Prostate gland (tissue), 2 donors: ENCODE data around the gene PIGK.

Experiments
- POLR2A ChIP-seq: fragments of 450-650 bp; IDR thresholded peaks from one replicate; pipeline ENCODE4 v1.6.1; 2016; ENCODE audit warnings: antibody characterized with exemption, mild to moderate bottlenecking
- TF ChIP-seq, protein P1 (sequence below), 4 experiments: fragments of 200-600 bp in 2 of 4; fragments of 450-650 bp in 2 of 4; sonication (generic) in 2 of 4; IDR thresholded peaks; 1 replicate in 3 of 4; 2 replicates in 1 of 4; pipeline ENCODE4 v1.5.1; 2016 to 2019; ENCODE audit warnings: antibody characterized with exemption in 4 of 4, mild to moderate bottlenecking in 2 of 4, moderate library complexity in 2 of 4

- TF ChIP-seq POLR2A, result no peak
- TF ChIP-seq, protein P1, sequence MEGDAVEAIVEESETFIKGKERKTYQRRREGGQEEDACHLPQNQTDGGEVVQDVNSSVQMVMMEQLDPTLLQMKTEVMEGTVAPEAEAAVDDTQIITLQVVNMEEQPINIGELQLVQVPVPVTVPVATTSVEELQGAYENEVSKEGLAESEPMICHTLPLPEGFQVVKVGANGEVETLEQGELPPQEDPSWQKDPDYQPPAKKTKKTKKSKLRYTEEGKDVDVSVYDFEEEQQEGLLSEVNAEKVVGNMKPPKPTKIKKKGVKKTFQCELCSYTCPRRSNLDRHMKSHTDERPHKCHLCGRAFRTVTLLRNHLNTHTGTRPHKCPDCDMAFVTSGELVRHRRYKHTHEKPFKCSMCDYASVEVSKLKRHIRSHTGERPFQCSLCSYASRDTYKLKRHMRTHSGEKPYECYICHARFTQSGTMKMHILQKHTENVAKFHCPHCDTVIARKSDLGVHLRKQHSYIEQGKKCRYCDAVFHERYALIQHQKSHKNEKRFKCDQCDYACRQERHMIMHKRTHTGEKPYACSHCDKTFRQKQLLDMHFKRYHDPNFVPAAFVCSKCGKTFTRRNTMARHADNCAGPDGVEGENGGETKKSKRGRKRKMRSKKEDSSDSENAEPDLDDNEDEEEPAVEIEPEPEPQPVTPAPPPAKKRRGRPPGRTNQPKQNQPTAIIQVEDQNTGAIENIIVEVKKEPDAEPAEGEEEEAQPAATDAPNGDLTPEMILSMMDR (IDR thresholded peaks at IDR 0.05), result no peak
Observed at GRCh38 chr1:77089756-77090155, 129.5 kb downstream of the PIGK start.
